Measurements from ENCODE around the gene SYNDIG1. TPM values are rescaled to one million over a fixed set of nuclear protein-coding genes. Genes with fewer than 3 reads are reported as not detected.

Gene SYNDIG1
- total and polyA plus RNA-seq, 2 of the 4 experiments (the other 2 are of a cell fraction): not detected

- TF ChIP-seq BHLHE40 (IDR thresholded peaks at IDR 0.05; ENCODE audit: low read depth, low read length): no peak
- TF ChIP-seq CEBPB (IDR thresholded peaks at IDR 0.05; ENCODE audit: low read depth, low read length): no peak
- TF ChIP-seq, protein P1, sequence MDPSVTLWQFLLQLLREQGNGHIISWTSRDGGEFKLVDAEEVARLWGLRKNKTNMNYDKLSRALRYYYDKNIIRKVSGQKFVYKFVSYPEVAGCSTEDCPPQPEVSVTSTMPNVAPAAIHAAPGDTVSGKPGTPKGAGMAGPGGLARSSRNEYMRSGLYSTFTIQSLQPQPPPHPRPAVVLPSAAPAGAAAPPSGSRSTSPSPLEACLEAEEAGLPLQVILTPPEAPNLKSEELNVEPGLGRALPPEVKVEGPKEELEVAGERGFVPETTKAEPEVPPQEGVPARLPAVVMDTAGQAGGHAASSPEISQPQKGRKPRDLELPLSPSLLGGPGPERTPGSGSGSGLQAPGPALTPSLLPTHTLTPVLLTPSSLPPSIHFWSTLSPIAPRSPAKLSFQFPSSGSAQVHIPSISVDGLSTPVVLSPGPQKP (IDR thresholded peaks at IDR 0.05; ENCODE audit: borderline replicate concordance, low read depth, low read length): no peak
- TF ChIP-seq NFE2L2 (IDR thresholded peaks at IDR 0.05; ENCODE audit: low read depth, low read length): no peak
- Histone ChIP-seq H2AK5ac (ENCODE audit: low read depth, low read length) (no peak overlapping the region), H3K4me1 (ENCODE audit: control insufficient read depth, insufficient read depth, low read length) (peaks cover 4% of the 10 kb centered on the region; the same call in 1 of the 2 replicates), H4K8ac (ENCODE audit: low read depth in 2 of 2, low read length in 2 of 2) (no peak overlapping the region), H3K9me3 (ENCODE audit: control insufficient read depth, insufficient read depth, low read length) (no peaks in the 10 kb centered on the region), H3K4ac (ENCODE audit: low read depth, low read length) (no peak overlapping the region), H3K9me1 (ENCODE audit: insufficient read depth, low read length) (no peaks in the 10 kb centered on the region), H2AK9ac (replicated peaks; ENCODE audit: low read depth, low read length, poor library complexity) (no peak overlapping the region), H4K5ac (ENCODE audit: low read depth, low read length) (no peak overlapping the region), H2BK5ac (ENCODE audit: low read depth, low read length, poor library complexity, severe bottlenecking) (no peak overlapping the region), H3K23ac (ENCODE audit: low read depth, low read length) (no peak overlapping the region), H3K36me3 (ENCODE audit: control insufficient read depth, insufficient read depth, low read length) (no peaks in the 10 kb centered on the region), H3K27ac (ENCODE audit: insufficient read depth, low read length) (no peak overlapping the region), H3K4me3 (ENCODE audit: insufficient read depth, low read depth, low read length) (no peak overlapping the region), H3K18ac (ENCODE audit: low read depth, low read length) (no peak overlapping the region), H3K79me1 (ENCODE audit: low read depth in 1 of 2, low read length in 2 of 2) (no peaks in the 10 kb centered on the region), H3K27me3 (ENCODE audit: control insufficient read depth, insufficient read depth, low read length) (peaks cover 22% of the 10 kb centered on the region), H2AFZ (replicated peaks; ENCODE audit: low read length, poor library complexity) (no peak overlapping the region), H4K91ac (ENCODE audit: insufficient read depth, low read depth, low read length) (no peak overlapping the region), H3K14ac (replicated peaks; ENCODE audit: low read depth, low read length) (no peak overlapping the region), H2BK120ac (ENCODE audit: low read depth, low read length) (no peak overlapping the region), H3K56ac (ENCODE audit: extremely low read depth, insufficient read depth, low read length) (no peak overlapping the region), H3K9ac (ENCODE audit: low read depth, low read length) (no peak overlapping the region), H2BK15ac (ENCODE audit: low read depth, low read length) (no peak overlapping the region), H3K4me2 (ENCODE audit: low read depth, low read length) (no peak overlapping the region), H2BK20ac (ENCODE audit: low read depth, low read length) (no peak overlapping the region), H4K20me1 (ENCODE audit: insufficient read depth, low read length) (no peaks in the 10 kb centered on the region)
- ATAC-seq (ENCODE audit: low read depth) (no peak), DNase-seq (no peak)
- CTCF ChIA-PET: no interaction called here
- BruUV-seq (replicated peaks): no TSS peak
- in situ Hi-C loops (cut with MboI; ENCODE audit: low sequenced_read_pairs): no loop called here
- intact Hi-C loops (cut with micrococcal nuclease): no loop called here
- dilution Hi-C loops (cut with HindIII; ENCODE audit: low sequenced_read_pairs, unreplicated experiment): no loop called here
- WGBS, 2 experiments (ENCODE audit: extremely low coverage in 2 of 2, insufficient read length in 1 of 2): 31% methylated on average over 1 of the region's 1 CpG; no CpG with 5 or more reads in 1 of the 2 experiments
- POLR2A ChIA-PET (ENCODE audit: unreplicated experiment): no interaction called here
Observed at GRCh38 chr20:24661255-24661654, 191.8 kb downstream of the SYNDIG1 start.

Data from IMR-90 (cell line).